HG02588 (cell line): ENCODE data around the gene SMC1B.
"Not testable (repeated sequence)": the region's sequence is repeated elsewhere in the genome, so short reads cannot be mapped to it uniquely, and the experiment has no call there.

Source experiments
- ATAC-seq: cut with Tn5 transposase; IDR thresholded peaks from one replicate; pipeline ENCODE4 v1.9.1; 2021; ENCODE audit warnings: mild to moderate bottlenecking, moderate library complexity; ENCODE audit not compliant: unreplicated experiment

The SMC1B gene, protein sequence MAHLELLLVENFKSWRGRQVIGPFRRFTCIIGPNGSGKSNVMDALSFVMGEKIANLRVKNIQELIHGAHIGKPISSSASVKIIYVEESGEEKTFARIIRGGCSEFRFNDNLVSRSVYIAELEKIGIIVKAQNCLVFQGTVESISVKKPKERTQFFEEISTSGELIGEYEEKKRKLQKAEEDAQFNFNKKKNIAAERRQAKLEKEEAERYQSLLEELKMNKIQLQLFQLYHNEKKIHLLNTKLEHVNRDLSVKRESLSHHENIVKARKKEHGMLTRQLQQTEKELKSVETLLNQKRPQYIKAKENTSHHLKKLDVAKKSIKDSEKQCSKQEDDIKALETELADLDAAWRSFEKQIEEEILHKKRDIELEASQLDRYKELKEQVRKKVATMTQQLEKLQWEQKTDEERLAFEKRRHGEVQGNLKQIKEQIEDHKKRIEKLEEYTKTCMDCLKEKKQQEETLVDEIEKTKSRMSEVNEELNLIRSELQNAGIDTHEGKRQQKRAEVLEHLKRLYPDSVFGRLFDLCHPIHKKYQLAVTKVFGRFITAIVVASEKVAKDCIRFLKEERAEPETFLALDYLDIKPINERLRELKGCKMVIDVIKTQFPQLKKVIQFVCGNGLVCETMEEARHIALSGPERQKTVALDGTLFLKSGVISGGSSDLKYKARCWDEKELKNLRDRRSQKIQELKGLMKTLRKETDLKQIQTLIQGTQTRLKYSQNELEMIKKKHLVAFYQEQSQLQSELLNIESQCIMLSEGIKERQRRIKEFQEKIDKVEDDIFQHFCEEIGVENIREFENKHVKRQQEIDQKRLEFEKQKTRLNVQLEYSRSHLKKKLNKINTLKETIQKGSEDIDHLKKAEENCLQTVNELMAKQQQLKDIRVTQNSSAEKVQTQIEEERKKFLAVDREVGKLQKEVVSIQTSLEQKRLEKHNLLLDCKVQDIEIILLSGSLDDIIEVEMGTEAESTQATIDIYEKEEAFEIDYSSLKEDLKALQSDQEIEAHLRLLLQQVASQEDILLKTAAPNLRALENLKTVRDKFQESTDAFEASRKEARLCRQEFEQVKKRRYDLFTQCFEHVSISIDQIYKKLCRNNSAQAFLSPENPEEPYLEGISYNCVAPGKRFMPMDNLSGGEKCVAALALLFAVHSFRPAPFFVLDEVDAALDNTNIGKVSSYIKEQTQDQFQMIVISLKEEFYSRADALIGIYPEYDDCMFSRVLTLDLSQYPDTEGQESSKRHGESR

DNA sequence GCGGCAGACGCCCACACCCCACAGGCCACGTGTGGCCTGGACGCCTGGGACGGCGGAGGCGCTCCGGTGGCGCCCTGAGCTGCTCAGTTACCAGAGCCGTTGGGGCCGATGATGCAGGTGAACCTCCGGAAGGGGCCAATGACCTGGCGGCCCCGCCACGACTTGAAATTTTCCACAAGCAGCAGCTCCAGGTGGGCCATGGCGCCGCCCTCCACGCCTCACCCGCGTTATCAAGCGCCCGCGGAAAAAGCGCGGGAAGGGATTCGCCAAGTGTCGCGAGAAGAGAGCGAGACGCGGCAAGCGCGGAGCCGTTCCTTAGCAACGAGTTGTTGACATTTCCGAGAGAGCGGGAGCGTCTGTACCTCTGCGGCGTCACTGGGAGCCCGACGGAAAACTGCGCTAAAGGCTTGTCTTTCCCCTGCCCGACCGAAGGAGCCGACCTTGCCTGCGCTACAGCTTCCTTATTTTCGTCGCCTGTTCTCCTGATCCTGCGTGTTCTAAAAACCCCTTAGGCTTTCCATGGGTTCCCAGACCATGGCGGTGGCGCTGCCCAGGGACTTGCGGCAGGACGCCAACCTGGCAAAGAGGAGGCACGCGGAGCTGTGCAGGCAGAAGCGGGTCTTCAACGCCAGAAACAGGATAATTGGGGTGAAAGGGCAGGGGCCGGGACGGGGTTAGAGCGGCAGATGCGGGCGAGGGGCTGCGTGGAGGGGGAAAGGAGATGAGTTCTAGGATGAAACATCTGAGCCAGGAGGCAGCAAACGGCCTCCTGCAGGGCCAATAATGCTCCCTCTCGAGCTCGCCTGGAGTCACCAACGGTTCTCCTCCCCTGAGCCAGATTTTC, at the start of gene SMC1B, which contains the start of gene RIBC2:
SMC1B (minus strand) TSS at position 232 of the 844 bp plus-strand sequence; CDS start at position 200, 32 bp downstream.
RIBC2 (plus strand) TSS at position 326 of the 844 bp plus-strand sequence; CDS start at position 520, 194 bp downstream.
- ATAC-seq: peak; percentile 68

DNA sequence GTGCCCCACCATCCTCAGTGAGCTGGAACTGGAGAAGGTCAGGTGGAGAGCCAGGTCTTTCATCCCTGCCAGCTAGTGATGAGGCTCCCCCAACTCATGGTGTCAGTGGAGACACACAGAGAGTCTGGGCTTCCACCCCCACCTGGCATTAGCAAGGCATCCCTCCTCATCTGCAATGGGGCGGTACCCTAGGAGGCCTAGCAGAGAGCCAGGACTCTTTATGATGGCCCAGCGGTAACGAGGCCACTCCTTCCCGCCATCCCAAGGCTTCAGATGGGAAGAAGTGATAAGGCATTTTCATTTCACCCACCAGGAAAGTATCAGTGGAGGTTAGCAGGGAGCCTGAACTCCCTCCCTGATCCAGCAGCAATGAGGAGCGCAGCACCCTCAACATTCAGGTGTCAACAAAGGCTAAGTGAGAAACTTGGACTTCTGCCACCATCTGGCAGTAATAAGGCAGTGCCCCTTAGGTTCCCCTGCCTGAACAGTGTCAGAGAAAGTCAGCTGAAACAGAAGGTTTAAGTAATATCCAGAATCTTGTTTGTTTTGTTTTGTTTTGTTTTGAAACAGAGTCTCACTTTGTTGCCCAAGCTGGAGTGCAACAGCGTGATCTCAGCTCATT, 48.7 kb upstream of the SMC1B start:
- ATAC-seq: no peak

DNA sequence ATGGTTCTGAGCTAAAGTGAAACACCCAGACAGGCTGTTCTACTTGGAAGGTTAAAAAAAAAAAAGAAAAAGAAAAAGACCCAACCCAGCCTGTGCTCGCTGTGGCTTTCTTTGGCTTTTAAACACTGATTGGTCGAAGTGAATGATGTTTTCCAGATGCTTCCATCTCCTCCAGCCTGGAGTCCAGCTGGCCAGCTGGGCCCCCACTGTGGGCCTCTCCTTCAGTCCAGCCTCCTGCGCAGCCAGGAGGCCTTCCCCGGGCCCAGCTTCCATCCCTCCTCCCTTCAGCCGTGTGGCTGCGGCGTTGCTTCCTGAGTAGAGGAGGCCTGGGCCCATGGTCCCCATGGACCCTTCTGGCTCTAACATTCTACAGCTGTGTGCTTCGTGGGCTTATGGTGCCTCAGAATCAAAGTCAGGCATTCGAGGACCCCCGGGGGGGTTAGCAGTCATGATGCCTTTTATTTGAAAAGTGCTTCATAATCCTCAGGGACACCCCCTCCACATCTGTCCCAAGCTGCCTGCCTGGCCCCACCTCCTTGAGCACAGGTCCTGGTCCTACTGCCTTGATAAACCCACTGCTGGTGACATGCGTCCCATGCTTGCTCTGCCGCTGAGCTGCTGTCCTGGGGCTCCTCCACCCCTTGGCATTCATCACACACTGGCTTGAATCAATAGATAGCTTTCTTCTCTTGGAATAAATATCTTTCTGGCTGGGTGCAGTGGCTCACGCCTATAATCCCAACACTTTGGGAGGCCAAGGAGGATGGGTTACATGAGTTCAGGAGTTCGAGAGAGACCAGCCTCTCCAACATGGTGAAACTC, 47.1 kb upstream of the SMC1B start:
- no peak for ATAC-seq

DNA sequence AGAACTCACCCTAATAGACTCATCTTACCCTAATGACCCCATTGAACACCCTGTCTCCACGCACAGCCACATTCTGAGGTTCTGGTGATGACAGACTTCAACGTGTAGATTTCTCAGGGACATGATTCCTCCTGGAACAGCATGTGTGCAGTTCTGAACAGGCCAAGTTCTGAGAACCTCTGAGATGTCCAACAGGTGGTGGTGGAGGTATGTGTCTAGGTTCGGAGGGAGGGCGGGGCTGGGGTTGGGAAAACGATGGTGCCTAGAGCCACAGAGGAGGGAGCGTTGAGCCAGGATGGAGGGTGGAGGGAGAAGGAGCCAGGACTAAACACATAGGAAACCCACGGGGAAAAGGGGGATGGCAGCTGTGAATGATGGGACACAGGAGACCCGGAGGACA, 45.8 kb upstream of the SMC1B start:
- ATAC-seq: no peak

DNA sequence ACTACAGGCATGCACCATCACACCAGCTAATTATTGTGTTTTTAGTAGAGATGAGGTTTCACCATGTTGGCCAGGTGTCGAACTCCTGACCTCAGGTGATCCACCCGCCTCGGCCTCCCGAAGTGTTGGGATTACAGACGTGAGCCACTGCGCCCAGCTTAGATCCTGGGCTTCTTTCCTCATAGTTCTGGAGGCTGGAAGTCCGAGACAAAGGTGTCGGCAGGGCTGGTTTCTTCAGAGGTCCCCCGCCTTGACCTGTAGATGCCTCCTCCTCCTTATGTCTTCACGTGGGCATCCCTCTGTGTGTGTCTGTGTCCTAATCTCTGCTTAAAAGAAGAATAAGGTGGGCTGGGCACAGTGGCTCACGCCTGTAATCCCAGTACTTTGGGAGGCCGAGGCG, 45.1 kb upstream of the SMC1B start:
- ATAC-seq: no peak

DNA sequence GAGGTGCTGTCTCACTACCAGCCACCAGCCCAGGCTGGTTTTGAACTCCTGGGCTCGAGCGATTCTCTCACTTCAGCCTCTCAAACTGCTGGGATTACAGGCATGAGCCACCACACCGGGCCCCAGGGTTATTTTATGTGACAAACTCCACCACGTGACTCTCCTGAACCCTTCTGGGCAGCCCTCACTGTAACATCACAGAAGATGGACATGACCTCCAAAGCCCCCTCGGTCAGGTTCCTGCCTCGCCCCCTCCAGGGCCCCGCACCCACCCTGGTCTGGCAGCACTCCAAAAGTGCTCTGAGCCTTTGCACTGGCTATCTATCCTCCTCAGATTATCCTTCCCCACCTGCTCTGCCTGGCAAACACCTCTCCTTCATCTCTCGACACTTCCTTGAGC, 43.4 kb upstream of the SMC1B start:
- no peak for ATAC-seq

DNA sequence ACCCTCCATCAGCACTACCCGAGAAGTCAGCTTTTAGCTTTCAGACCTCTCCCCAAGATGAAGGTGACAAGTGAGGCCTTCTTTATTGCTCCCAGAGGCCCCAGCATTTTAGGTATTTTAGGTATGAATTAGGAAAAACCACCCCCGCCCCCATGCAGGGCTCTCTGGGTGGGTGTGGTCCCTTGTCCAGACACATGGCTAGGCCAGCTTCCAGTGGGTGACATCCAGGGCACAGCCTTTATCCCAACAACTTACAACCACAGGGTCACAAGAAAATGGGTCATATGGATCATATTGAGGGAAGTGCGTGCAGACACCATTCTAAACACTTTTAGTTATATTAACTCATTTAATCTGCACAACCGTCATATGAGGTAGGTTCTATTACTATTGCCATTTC, 42.2 kb upstream of the SMC1B start:
- ATAC-seq: no peak

DNA sequence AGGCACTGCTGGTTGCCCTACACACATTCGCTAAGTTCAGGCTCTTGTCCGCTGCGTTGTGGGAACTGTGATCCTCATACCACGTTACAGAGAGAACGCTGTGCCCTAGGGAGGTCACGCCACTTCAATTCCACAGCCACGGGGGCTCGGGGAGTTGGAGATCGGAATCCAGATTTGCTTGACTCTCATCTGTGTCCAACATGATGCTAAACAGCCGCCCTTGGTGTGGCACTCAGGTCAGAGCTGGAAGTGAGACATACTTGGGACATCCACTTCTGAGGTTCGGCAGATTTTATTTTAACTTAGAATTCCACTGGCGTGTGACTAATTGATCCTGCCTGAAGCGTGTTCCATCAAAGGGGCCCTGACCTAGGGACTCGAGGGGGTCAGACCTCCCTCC, 41.8 kb upstream of the SMC1B start:
- no peak for ATAC-seq

DNA sequence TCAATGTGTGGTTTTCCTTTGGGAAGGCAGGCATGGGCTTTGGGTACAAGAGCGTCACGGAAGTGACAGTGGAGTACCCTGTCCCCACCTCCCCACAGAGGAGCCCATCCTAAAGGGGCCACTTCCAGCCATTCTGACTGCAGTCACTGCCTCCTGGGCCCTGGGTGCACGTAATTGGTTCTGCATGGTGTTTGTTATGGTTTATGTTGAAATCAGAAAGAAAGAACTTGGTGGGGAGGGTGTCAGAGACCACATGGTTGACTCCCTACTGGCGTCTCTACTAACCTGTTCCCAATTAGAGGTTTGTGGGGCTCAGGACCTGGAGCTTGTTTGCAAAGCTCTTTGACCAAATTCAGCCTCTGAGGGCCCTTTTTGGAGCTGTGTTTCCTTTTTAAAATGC, 40.9 kb upstream of the SMC1B start:
- ATAC-seq: no peak

DNA sequence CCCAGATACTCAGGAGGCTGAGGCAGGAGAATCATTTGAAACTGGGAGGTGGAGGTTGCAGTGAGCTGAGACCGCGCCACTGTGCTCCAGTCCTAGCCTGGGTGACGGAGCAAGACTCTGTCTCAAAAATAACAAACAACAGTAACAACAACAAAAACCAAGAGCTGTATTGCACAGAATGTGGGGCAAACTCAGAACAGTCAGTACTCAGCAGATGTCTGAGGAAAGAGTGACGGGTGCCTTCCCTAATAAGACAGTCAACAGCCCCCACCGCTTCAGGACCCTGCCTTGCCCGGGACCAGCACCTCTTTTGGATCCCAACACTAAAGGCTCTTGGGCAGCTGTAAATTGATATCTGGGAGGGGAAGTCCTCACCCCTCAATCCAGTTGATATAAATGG, 40.4 kb upstream of the SMC1B start:
- no peak for ATAC-seq

DNA sequence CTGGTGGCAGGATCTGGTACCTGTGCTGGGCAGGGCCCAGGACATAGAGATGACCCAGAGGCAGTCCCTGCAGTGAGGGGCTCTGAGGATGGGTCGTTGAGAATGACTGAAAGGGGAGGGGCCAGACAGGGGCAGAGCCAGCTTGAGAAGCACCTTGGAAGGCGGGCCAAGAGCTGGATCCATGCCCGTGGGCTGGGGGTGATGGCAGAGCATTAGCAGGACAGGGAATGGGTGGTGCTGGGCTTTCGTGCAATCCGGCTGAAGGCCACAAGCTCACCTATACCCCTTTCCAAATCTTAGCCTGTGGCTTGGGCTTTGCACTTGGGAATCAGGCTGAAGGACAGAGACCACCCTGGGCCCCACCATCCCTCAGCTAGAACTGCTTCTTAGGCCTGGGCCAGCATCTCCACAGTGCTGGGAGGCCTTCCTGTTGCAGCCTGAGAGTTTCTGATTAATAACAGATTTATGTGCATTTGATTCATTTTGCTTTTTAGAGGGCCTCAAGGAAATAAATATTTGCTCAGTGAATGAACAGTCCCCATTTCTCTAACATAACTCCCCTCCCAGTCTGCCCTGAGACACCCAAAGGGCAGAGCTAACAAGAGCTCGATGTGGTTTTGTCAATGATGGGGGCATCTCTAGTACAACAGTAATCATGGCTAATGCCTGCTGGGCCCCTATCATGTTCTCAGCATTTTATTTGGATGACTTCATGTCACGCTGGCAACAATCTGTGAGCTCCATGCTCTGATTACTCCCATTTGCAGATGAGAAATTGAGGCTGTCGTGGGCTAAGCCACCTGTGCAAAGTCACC, 39.4 kb upstream of the SMC1B start:
- ATAC-seq: no peak

DNA sequence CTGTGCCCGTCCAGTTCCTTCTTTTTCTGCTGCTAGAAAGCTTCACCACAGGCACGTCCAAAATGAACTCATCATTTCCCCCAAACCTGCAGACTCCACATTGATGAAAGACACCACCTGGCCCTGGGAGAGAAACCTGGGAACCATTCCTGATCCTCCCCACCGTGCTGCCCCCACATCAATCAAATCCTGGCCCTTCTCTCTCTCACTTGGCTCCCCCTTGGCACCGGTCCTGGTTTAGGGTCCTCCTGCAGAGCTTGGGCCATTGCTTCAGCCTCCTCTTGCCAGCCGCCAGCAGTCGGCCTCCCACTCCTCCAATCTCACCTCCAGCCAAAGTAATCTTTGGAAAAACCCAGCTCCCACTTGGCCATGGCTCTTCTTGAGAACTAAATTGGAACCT, 38.6 kb upstream of the SMC1B start:
- ATAC-seq: no peak

DNA sequence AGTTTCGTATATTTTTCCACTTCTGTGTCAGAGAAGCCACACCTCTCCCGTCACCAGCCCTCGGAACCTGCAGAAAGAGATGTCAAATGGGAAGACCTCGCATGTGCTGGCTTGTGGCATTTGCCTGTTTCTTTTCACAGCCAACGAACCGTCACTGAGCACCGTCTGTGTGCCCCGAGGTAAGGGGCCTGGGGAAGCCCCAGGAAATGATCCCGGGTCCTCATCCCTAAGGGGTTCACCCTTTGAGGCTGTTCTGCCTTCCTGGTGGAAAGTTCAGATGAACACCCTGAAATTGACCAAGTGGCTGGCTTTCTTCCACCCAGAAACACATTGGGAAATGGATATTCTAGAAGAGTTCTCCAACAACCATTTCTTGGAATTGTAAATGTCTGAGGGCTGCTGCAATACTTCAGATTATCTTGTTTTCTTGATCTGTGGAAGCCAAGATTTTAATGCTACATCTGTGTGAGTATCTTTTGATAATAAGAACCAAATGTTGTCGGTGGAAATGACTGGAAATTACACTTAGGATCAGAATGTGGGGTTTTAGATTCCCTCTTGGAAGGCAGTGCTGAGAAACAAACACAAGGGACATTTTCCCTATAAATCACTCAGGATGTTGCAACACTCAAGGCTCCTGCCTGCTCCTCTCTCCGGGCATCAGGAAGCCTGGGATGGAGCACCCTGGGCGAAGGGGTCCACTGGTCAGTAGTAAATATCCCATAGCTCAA, 37.7 kb upstream of the SMC1B start:
- no peak for ATAC-seq

DNA sequence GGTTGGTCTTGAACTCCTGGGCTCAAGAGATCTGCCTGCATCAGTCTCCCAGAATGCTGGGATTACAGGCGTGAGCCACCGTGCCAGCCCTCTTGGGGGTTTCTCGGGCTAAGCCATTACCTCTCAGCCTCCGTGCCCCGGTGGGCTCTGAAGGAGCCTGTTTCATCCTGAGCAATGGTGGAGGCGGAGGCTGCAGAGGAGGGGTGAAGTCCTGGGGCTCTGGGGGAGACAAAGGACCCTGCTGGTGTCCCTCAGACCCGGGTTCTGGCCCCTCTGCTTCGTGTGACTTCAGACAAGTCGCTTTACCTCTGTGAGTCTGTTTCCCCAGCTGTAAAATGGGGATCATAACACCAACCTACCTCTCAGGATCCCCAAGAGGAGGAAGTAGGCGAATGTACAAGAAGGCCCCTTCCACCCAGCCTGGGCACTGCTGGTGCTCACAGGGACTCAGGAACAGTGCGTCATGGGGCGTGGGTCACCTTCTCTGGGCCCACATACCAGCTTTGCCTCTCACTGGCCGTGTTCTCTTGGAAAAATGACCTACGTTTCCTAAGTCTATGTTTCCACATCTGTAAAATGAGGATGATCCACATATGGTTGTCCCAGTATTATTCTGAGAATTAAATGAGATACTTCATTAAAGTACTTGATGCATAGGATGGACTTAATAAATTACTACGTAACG, 36.8 kb upstream of the SMC1B start:
- ATAC-seq: no peak

DNA sequence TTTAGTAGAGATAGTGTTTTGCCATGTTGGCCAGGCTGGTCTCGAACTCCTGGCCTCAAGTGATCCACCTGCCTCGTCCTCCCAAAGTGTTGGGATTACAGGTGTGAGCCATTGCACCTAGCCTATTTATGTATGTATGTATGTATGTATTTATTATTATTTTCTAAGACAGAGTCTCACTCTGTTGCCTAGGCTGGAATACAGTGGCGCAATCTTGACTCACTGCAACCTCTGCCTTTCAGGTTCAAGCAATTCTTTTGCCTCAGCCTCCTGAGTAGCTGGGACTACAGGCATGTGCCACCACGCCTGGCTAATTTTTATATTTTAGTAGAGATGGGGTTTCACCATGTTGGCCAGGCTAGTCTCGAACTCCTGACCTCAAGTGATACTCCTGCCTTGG, 36.0 kb upstream of the SMC1B start:
- ATAC-seq: not testable (repeated sequence)

DNA sequence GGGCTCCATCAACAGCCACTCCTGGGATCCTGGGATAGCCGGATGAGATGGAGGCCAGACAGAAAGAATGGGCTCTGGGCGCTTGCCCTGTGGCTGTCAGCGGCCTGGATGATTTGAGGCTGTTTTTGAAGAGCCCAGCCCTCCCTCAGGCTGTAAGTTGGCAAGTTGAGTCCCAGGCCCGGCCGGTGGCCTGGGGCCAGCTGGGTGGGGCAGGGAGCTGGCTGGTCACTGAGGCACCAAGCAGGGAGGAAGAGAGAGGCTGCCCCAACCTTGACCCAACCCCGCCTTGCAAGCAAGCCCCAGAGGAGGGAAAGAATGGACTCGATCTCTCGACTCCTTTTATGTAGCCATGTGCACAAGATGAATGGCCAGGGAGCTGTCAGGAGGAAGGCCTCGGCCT, 35.0 kb upstream of the SMC1B start:
- ATAC-seq: no peak

DNA sequence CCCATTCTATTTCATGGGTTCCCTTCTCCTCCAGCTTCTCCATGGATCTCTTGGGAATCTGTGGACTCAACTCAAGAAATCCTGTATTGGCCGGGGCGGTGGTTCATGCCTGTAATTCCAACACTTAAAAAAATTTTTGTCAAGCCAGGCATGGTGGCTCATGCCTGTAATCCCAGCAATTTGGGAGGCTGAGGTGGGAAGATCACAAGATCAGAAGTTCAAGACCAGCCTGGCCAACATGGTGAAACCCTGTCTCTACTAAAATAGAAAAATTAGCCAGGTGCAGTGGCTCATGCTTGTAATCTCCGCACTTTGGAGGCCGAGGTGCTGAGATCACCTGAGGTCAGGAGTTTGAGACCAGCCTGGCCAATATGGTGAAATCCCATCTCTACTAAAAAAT, 34.2 kb upstream of the SMC1B start:
- ATAC-seq: not testable (repeated sequence)
